Fibroblast of lung (primary cell): ENCODE data around the gene ASH1L. TPM values are rescaled to one million over a fixed set of nuclear protein-coding genes. Genes with fewer than 3 reads are reported as not detected.
"Not testable (repeated sequence)": the region's sequence is repeated elsewhere in the genome, so short reads cannot be mapped to it uniquely, and the experiment has no call there.

Experiments
- DNase-seq, 2 donors: peaks; one replicate each; pipeline versions ENCODE4 v3.0.0 to v3.0.0-alpha.2; 2010; ENCODE audit warnings: low read depth in 2 of 2
- H2AFZ ChIP-seq: 2 replicates; pipeline ENCODE4 v1.5.1; 2012; ENCODE audit warnings: low read length, control low read depth, inconsistent platforms
- H3K27ac ChIP-seq: 2 replicates; pipeline ENCODE4 v1.5.1; 2011; ENCODE audit warnings: low read length, control low read depth; ENCODE audit not compliant: insufficient read depth
- H3K27me3 ChIP-seq: 2 replicates; pipeline ENCODE4 v1.5.1; 2011; ENCODE audit warnings: mild to moderate bottlenecking, low read length; ENCODE audit not compliant: control insufficient read depth, insufficient read depth
- H3K36me3 ChIP-seq: 2 replicates; pipeline ENCODE4 v1.5.1; 2011; ENCODE audit warnings: low read length; ENCODE audit not compliant: control insufficient read depth, insufficient read depth
- H3K4me1 ChIP-seq: 2 replicates; pipeline ENCODE4 v1.5.1; 2011; ENCODE audit warnings: low read length; ENCODE audit not compliant: control insufficient read depth, insufficient read depth; ENCODE audit errors: extremely low read depth
- H3K4me2 ChIP-seq: 2 replicates; pipeline ENCODE4 v1.5.1; 2011; ENCODE audit warnings: low read length, control low read depth; ENCODE audit not compliant: insufficient read depth; ENCODE audit errors: extremely low read depth
- H3K4me3 ChIP-seq, 4 experiments: fragments of 200-600 bp in 1 of 4; sonication (generic) in 1 of 4; replicated peaks in 1 of 4; 2 replicates each; pipeline ENCODE4 v1.5.1; 2011 to 2016; ENCODE audit warnings: low read length in 4 of 4, low read depth in 3 of 4, mild to moderate bottlenecking in 3 of 4, control low read depth in 2 of 4, inconsistent platforms in 1 of 4, mixed read lengths in 1 of 4; ENCODE audit not compliant: insufficient read depth in 1 of 4; ENCODE audit errors: control extremely low read depth in 1 of 4
- H3K79me2 ChIP-seq: 2 replicates; pipeline ENCODE4 v1.5.1; 2012; ENCODE audit warnings: mild to moderate bottlenecking, low read length, inconsistent platforms; ENCODE audit not compliant: control insufficient read depth, insufficient read depth
- H3K9ac ChIP-seq: 2 replicates; pipeline ENCODE4 v1.5.1; 2011; ENCODE audit warnings: mild to moderate bottlenecking, low read length, control low read depth; ENCODE audit not compliant: insufficient read depth
- H3K9me3 ChIP-seq: 2 replicates; pipeline ENCODE4 v1.5.1; 2012; ENCODE audit warnings: low read depth, low read length; ENCODE audit not compliant: control insufficient read depth, insufficient read depth
- H4K20me1 ChIP-seq: 2 replicates; pipeline ENCODE4 v1.5.1; 2011; ENCODE audit warnings: low read length; ENCODE audit not compliant: control insufficient read depth, insufficient read depth; ENCODE audit errors: extremely low read depth
- CTCF ChIP-seq, 2 donors: IDR thresholded peaks in 1 of 2; conservative IDR thresholded peaks in 1 of 2; 1 replicate in 1 of 2; 2 replicates in 1 of 2; pipeline ENCODE4 v1.5.1; 2011 to 2012; ENCODE audit warnings: low read length in 2 of 2, control low read depth in 1 of 2, inconsistent platforms in 1 of 2, low read depth in 1 of 2, mild to moderate bottlenecking in 1 of 2
- EZH2 ChIP-seq: IDR thresholded peaks from 2 replicates; pipeline ENCODE4 v1.5.1; 2012; ENCODE audit warnings: low read length, control low read depth, mild to moderate bottlenecking; ENCODE audit errors: missing control alignments
- polyA plus RNA-seq, 2 donors: library from polyadenylated mRNA; depleted of rRNA in 1 of 2; stranded (reverse) in 1 of 2; unstranded in 1 of 2; fragments of >200 nt; gene quantifications; 2 replicates each; pipeline ENCODE4 v1.2.1, GENCODE V29; 2011 to 2012; ENCODE audit warnings: missing spikeins in 1 of 2
- total RNA-seq: library from RNA; depleted of rRNA; stranded (reverse); fragments of >200 nt; gene quantifications from 2 replicates; pipeline ENCODE4 v1.2.1, GENCODE V29; 2014

ASH1L gene
- total and polyA plus RNA-seq, 2 donors (not counting 1 experiment from before 2014, with no cell fraction given), result 19.4 to 35.7 TPM

GRCh38 chr1:155591770-155592169, 29.2 kb upstream of the ASH1L start:
- DNase-seq, result peak; percentile 47 to 82
- Histone ChIP-seq H3K9ac (no peak overlapping the region), H3K4me3 (no peak overlapping the region), H3K36me3 (no peaks in the 10 kb centered on the region), H3K27me3 (no peaks in the 10 kb centered on the region), H3K9me3 (no peaks in the 10 kb centered on the region), H3K27ac (no peak overlapping the region), H3K79me2 (no peaks in the 10 kb centered on the region), H3K4me2 (no peak overlapping the region), H2AFZ (no peak overlapping the region), H3K4me1 (no peaks in the 10 kb centered on the region), H4K20me1 (no peaks in the 10 kb centered on the region)
- TF ChIP-seq CTCF (conservative IDR thresholded peaks at IDR 0.05 in 1 of 2, IDR thresholded peaks at IDR 0.05 in 1 of 2; ENCODE audit: low read depth in 1 of 2, low read length in 2 of 2) (peak; percentile 43), EZH2 (no peak)

GRCh38 chr1:155590516-155591247, 28.1 kb upstream of the ASH1L start:
- H3K9ac ChIP-seq, H3K4me1 ChIP-seq, H3K4me3 ChIP-seq, H3K27ac ChIP-seq, H3K79me2 ChIP-seq, H3K36me3 ChIP-seq, H3K4me2 ChIP-seq, H2AFZ ChIP-seq, H3K9me3 ChIP-seq, H4K20me1 ChIP-seq, H3K27me3 ChIP-seq, DNase-seq: not testable (repeated sequence)

- not testable (repeated sequence) for H3K4me1 ChIP-seq, H2AFZ ChIP-seq, H3K27me3 ChIP-seq, H3K79me2 ChIP-seq, H3K4me3 ChIP-seq, DNase-seq, H3K27ac ChIP-seq, H3K9ac ChIP-seq, H4K20me1 ChIP-seq, H3K9me3 ChIP-seq, H3K4me2 ChIP-seq, H3K36me3 ChIP-seq
Observed at GRCh38 chr1:155589282-155589681, 26.7 kb upstream of the ASH1L start.

GRCh38 chr1:155583846-155584245, 21.2 kb upstream of the ASH1L start:
- H3K27me3 ChIP-seq, H3K79me2 ChIP-seq, H4K20me1 ChIP-seq, H3K9ac ChIP-seq, H3K4me1 ChIP-seq, H3K4me3 ChIP-seq, H3K4me2 ChIP-seq, H3K9me3 ChIP-seq, H3K27ac ChIP-seq, DNase-seq, H2AFZ ChIP-seq, H3K36me3 ChIP-seq: not testable (repeated sequence)

- not testable (repeated sequence) for H2AFZ ChIP-seq, H3K4me1 ChIP-seq, H3K9ac ChIP-seq, H3K9me3 ChIP-seq, H3K4me2 ChIP-seq, H3K79me2 ChIP-seq, H3K27me3 ChIP-seq, H3K4me3 ChIP-seq, DNase-seq, H4K20me1 ChIP-seq, H3K27ac ChIP-seq, H3K36me3 ChIP-seq
Observed at GRCh38 chr1:155575608-155576007, 13.0 kb upstream of the ASH1L start.
